Measurements from ENCODE around the gene STK17A.
A peak's percentile ranks its signal among the peaks of the same experiment; 100 is the strongest.

The STK17A gene

DNA sequence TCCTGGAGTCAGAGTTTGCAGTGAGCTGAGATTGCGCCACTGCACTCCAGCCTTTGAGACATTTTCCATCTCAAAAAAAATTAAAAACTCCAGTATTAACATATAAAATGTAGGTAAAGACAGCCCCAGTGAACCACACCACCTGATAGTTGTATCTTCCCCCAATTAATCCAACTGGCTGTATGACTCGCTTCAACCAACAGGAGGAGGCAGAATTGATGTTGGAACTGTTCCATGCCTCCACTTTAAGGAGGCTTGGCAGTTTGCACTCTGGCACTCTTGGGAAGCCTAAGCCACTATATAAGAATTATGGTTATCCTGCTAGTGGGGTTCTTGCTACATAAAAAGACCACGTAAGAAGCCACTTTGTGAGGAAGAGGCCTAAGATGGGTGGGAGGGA, 72.7 kb downstream of the STK17A start:
- no peak overlapping the region for H3K4me3 ChIP-seq (ENCODE audit: low read depth, low read length)
- TF ChIP-seq, protein P1, sequence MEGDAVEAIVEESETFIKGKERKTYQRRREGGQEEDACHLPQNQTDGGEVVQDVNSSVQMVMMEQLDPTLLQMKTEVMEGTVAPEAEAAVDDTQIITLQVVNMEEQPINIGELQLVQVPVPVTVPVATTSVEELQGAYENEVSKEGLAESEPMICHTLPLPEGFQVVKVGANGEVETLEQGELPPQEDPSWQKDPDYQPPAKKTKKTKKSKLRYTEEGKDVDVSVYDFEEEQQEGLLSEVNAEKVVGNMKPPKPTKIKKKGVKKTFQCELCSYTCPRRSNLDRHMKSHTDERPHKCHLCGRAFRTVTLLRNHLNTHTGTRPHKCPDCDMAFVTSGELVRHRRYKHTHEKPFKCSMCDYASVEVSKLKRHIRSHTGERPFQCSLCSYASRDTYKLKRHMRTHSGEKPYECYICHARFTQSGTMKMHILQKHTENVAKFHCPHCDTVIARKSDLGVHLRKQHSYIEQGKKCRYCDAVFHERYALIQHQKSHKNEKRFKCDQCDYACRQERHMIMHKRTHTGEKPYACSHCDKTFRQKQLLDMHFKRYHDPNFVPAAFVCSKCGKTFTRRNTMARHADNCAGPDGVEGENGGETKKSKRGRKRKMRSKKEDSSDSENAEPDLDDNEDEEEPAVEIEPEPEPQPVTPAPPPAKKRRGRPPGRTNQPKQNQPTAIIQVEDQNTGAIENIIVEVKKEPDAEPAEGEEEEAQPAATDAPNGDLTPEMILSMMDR (conservative IDR thresholded peaks at IDR 0.05; ENCODE audit: low read depth, low read length), result no peak
- DNase-seq (ENCODE audit: low read depth), result no peak

DNA sequence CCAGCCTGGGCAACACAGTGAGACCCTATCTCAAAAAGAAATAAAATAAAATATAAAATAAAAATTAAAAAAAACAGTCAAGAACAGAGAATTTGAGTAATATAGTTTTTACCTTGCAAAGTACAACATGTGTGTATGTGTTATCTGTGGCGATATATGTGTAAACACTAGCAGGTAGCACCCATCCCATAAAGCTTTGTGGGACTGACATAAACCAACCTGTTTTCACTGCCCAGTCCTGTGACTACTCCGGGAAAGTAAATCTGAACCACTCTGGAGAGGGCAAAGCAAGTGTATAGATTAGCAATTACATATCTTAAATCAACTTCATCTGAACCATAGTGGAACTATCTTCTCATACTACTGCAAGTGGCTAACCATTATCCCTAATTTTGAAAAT, 74.1 kb downstream of the STK17A start:
- no peak overlapping the region for H3K4me3 ChIP-seq (ENCODE audit: low read depth, low read length)
- TF ChIP-seq, protein P1 (conservative IDR thresholded peaks at IDR 0.05; ENCODE audit: low read depth, low read length), result no peak
- no peak for DNase-seq (ENCODE audit: low read depth)

DNA sequence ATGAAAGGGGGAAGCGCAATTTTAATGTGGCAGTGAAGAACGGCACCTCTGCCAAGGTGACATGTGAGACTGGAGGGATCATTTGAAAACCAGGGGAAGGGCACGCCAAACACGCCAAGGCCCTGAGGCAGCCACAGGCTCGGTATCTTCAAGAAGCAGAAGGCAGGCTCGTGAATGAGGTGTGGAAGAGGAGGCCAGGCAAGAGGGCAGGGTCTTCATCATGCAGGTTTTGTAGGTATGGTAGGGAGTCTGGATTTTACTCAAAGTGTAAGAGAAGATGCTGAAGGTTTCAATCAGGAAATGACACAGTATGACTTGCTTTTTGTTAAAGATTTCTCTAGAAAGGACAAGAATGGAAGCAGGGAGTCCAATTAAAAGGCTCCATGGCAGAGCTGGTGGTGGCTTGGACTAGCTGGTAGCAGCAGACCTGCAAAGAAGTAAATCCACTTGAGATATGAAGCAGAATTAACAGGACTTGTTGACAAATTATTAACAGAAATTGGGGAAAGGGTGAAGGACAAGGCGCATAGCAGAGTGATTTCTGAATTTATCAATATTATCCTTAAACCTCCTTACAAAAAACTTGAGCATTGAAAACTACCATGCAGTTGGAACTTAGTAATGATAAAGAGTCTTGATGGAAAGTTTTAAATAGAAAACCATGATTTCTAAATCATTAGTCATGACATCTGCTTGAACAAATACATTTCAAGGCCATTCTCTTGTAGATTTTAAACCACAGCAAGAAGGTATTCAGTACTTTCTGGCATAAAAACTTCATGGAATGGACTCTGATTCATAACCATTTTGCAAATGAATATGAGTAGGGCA, 76.0 kb downstream of the STK17A start:
- peak; percentile 91 for DNase-seq (ENCODE audit: low read depth)

DNA sequence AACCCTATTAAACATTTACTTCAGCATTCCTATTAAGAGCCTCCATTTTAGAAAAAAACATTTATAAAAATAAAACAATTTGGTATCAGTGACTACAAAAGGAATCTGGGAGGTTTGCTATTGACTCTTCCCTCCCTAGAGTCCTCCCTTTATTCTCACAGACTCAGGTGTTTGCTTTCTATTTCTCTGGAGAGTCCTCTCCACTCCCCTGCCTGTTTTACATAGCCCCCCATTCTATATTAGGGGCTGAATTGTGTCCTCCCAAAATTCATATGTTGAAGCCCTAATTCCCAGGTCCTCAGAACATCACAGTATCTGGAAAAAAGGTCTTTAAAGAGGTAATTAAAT, 76.6 kb downstream of the STK17A start:
- TF ChIP-seq, protein P1 (conservative IDR thresholded peaks at IDR 0.05; ENCODE audit: low read depth, low read length), result no peak
- DNase-seq (ENCODE audit: low read depth), result no peak
- H3K4me3 ChIP-seq (ENCODE audit: low read depth, low read length), result no peak overlapping the region

More for the DNA sequence above, 76.0 kb downstream of the STK17A start:
- H3K4me3 ChIP-seq (ENCODE audit: low read depth, low read length), result no peak overlapping the region
- TF ChIP-seq, protein P1 (conservative IDR thresholded peaks at IDR 0.05; ENCODE audit: low read depth, low read length), result no peak

DNA sequence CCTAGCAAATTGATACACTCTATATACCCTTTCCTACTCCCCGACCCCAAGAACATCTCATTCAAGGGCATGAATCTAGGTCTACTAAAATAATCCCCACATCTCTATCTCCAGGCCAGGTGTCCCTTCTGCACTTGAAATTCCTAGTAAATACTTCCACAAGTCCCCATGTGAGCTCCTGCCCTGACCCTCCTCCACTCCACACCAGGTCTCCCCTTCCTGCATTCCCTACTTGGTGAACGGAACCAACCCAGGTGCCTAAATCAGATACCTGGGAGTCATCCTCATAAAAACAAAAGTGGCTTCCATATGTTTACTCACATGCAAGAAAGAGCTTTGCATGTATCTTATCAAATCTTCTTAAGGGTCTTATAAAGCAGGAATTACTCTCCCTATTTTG, 77.2 kb downstream of the STK17A start:
- H3K4me3 ChIP-seq (ENCODE audit: low read depth, low read length), result no peak overlapping the region
- TF ChIP-seq, protein P1 (conservative IDR thresholded peaks at IDR 0.05; ENCODE audit: low read depth, low read length), result no peak
- no peak for DNase-seq (ENCODE audit: low read depth)

DNA sequence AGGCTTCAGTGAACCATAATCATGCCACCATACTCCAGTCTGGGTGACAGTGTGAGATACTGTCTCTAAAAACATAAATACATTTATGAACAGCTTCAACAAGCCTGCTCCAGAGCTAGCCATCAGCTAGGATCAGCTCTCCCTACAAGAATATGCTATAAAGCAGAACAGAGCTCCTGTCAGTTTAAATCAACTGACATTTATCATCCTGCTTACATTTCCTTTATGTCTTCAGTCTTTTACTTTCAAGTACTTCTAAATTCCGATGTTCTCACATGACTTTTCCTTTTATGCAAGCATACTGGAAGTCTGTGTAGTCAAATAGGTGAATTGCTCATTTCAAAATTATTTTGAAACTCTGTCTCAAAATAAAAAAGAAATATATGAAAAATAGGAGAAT, 81.8 kb downstream of the STK17A start:
- TF ChIP-seq, protein P1 (conservative IDR thresholded peaks at IDR 0.05; ENCODE audit: low read depth, low read length), result no peak
- no peak overlapping the region for H3K4me3 ChIP-seq (ENCODE audit: low read depth, low read length)
- DNase-seq (ENCODE audit: low read depth), result no peak

DNA sequence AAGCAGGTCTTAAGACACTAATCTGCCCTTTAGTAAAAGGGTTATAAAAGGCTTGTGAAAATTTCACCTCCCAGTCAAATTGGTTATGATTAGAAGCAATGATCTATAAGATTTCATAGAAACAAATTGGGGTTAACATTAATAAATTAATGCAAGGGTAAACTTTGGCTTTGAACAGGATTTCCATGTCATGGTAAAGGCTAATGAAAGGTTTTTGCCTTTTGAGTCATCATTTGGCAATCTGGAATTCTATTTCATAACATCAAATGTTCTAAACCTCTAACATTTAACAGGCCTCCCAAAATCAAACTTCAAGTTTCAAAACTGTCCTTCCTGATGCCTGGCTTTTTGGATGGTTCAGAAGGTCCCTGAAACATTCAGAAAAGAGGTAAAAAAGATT, 84.0 kb downstream of the STK17A start:
- DNase-seq (ENCODE audit: low read depth), result peak; percentile 39
- TF ChIP-seq, protein P1 (conservative IDR thresholded peaks at IDR 0.05; ENCODE audit: low read depth, low read length), result no peak

More for the DNA sequence above, 84.0 kb downstream of the STK17A start:
- no peak overlapping the region for H3K4me3 ChIP-seq (ENCODE audit: low read depth, low read length)

All from choroid plexus epithelial cell (primary cell).